Brain microvascular endothelial cell (primary cell): Measurements from ENCODE around the gene BARX1.

Experiments used
- DNase-seq: peaks from one replicate; pipeline ENCODE4 v3.0.0-alpha.2; 2020
- H3K27ac ChIP-seq: fragments of 250-450 bp; sonication (Bioruptor Pico); 2 replicates; pipeline ENCODE4 v1.5.1; 2020; ENCODE audit warnings: mild to moderate bottlenecking, moderate library complexity
- H3K27me3 ChIP-seq: fragments of 250-450 bp; sonication (Bioruptor Pico); replicated peaks from 2 replicates; pipeline ENCODE4 v1.5.1; 2020; ENCODE audit warnings: mild to moderate bottlenecking
- H3K36me3 ChIP-seq: fragments of 250-450 bp; sonication (Bioruptor Pico); replicated peaks from 2 replicates; pipeline ENCODE4 v1.5.1; 2020; ENCODE audit warnings: mild to moderate bottlenecking
- H3K4me3 ChIP-seq: 2 replicates; pipeline ENCODE4 v1.5.1; 2011; ENCODE audit warnings: low read depth, mild to moderate bottlenecking, control low read depth, low read length, moderate library complexity
- CTCF ChIP-seq: IDR thresholded peaks from 2 replicates; pipeline ENCODE4 v1.5.1; 2011; ENCODE audit warnings: low read depth, mild to moderate bottlenecking, moderate library complexity, low read length, control low read depth, inconsistent platforms; ENCODE audit errors: missing control alignments
- in situ Hi-C: cut with HindIII; loops from 2 replicates; pipeline ENCODE4 v1.10.0; 2017; ENCODE audit warnings: low sequenced_read_pairs, low pct_ligation_motif_present

Gene BARX1

GRCh38 chr9:93994132-93994531 is 39.0 kb upstream of the BARX1 start:
- no peak for TF ChIP-seq CTCF
- DNase-seq, result no peak
- Histone ChIP-seq H3K4me3 (no peak overlapping the region), H3K36me3 (no peaks in the 10 kb centered on the region), H3K27me3 (no peaks in the 10 kb centered on the region), H3K27ac (no peak overlapping the region)
- in situ Hi-C loops, result no loop called here

DNA sequence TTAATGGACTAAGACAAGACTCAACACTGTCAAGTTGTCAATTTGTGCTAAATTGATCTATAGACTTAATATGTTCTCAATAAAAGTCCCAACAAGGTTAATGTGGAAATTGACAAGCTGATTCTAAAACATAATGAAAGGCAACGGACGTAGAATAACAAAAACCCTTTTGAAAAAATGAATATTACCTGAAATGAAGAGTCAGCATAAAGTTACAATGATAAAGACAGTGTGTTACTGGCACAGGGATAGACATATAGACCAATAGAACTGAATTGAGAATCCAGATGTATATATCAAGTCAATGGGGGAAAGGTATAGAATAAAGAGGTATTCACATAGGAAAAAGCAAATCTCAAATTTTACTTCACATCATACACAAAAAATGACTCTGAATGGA is 37.7 kb upstream of the BARX1 start:
- DNase-seq, result no peak
- no peak for TF ChIP-seq CTCF
- Histone ChIP-seq H3K27me3 (no peaks in the 10 kb centered on the region), H3K27ac (no peak overlapping the region), H3K36me3 (no peaks in the 10 kb centered on the region), H3K4me3 (no peak overlapping the region)
- in situ Hi-C loops, result no loop called here

DNA sequence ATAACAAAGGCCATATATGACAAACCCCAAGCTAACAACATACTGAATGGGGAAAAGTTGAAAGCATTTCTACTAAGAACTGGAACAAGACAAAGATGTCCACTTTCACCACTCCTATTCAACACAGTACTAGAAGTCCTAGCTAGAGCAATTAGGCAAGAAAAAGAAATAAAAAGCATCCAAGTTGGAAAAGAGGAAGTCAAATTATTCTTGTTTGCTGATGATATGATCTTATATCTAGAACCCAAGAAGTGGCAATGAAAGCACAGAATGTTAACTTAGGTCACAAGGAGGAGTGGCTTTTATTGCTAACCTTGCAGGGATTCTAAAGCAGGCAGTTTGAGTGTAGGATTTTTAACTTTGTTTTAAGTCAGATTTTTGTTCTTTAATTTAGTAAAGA is 35.3 kb upstream of the BARX1 start:
- no peaks in the 10 kb centered on the region for H3K36me3 ChIP-seq
- H3K4me3 ChIP-seq, result no peak overlapping the region
- in situ Hi-C loops, result no loop called here
- TF ChIP-seq CTCF, result no peak
- no peaks in the 10 kb centered on the region for H3K27me3 ChIP-seq
- H3K27ac ChIP-seq, result no peak overlapping the region
- DNase-seq, result no peak

- DNase-seq, result no peak
- in situ Hi-C loops, result no loop called here
- Histone ChIP-seq H3K4me3 (no peak overlapping the region), H3K27ac (no peak overlapping the region), H3K36me3 (no peaks in the 10 kb centered on the region), H3K27me3 (no peaks in the 10 kb centered on the region)
- no peak for TF ChIP-seq CTCF
Measured at GRCh38 chr9:93988056-93988455, 32.9 kb upstream of the BARX1 start.

GRCh38 chr9:93984860-93985259 is 29.7 kb upstream of the BARX1 start:
- no peak for TF ChIP-seq CTCF
- in situ Hi-C loops, result no loop called here
- Histone ChIP-seq H3K4me3 (no peak overlapping the region), H3K27me3 (no peaks in the 10 kb centered on the region), H3K36me3 (no peaks in the 10 kb centered on the region), H3K27ac (no peak overlapping the region)
- DNase-seq, result no peak

DNA sequence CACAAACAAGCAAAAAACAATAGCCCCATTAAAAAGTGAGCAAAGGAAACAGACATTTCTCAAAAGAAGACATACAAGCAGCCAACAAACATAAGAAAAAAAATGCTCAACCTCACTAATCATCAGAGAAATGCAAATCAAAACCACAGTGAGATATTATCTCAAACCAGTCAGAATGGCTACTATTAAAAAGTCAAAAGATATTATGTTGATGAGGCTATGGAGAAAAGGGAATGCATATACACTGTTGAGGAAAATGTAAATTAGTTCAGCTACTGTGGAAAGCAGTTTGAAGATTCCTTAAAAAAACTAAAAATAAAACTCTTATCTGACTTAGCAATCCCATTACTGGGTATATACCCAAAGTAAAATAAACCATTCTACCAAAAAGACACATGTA is 28.7 kb upstream of the BARX1 start:
- TF ChIP-seq CTCF, result no peak
- Histone ChIP-seq H3K27ac (no peak overlapping the region), H3K4me3 (no peak overlapping the region), H3K36me3 (no peaks in the 10 kb centered on the region), H3K27me3 (no peaks in the 10 kb centered on the region)
- DNase-seq, result no peak
- in situ Hi-C loops, result no loop called here
